Heart right ventricle (tissue), 16 donors: ENCODE results near the gene UPF1. TPM values are rescaled to one million over a fixed set of nuclear protein-coding genes. Genes with fewer than 3 reads are reported as not detected.

Experiments
- ATAC-seq, 8 donors: fragments of 200-7000 bp; cut with Tn5 transposase; one replicate each; pipeline ENCODE4 v1.9.1; 2020; ENCODE audit warnings: mild to moderate bottlenecking in 8 of 8, moderate library complexity in 8 of 8, moderate number of reproducible peaks in 1 of 8
- DNase-seq, 2 donors: peaks; one replicate each; pipeline ENCODE4 v3.0.0-alpha.2; 2020
- H3K27ac ChIP-seq, 10 donors: fragments of 200-600 bp; sonication (generic) in 2 of 10; one replicate each; pipeline versions ENCODE4 v1.5.0 to v1.8.0; 2020 to 2022; ENCODE audit warnings: mild to moderate bottlenecking in 3 of 10
- H3K27me3 ChIP-seq, 7 donors: fragments of 200-600 bp; one replicate each; pipeline ENCODE4 v1.8.0; 2021 to 2022; ENCODE audit warnings: mild to moderate bottlenecking in 2 of 7
- H3K36me3 ChIP-seq, 9 donors: fragments of 200-600 bp; sonication (generic) in 1 of 9; one replicate each; pipeline versions ENCODE4 v1.5.0 to v1.8.0; 2020 to 2022; ENCODE audit warnings: mild to moderate bottlenecking in 2 of 9
- H3K4me1 ChIP-seq, 9 donors: fragments of 200-600 bp; sonication (generic) in 1 of 9; one replicate each; pipeline versions ENCODE4 v1.5.0 to v1.8.0; 2020 to 2022; ENCODE audit warnings: mild to moderate bottlenecking in 4 of 9
- H3K4me3 ChIP-seq, 10 donors: fragments of 200-600 bp; sonication (generic) in 2 of 10; one replicate each; pipeline versions ENCODE4 v1.5.0 to v1.8.0; 2020 to 2022; ENCODE audit warnings: mild to moderate bottlenecking in 7 of 10, moderate library complexity in 2 of 10
- H3K9me3 ChIP-seq, 11 donors: fragments of 200-600 bp in 10 of 11; sonication (generic) in 2 of 11; one replicate each; pipeline versions ENCODE4 v1.5.0 to v1.8.0; 2013 to 2022; ENCODE audit warnings: mild to moderate bottlenecking in 2 of 11, control low read depth in 1 of 11, moderate library complexity in 1 of 11
- CTCF ChIP-seq, 9 donors: fragments of 200-600 bp; sonication (generic) in 2 of 9; IDR thresholded peaks; one replicate each; pipeline versions ENCODE4 v1.5.0 to v1.8.0; 2021 to 2022; ENCODE audit warnings: antibody characterized with exemption in 9 of 9, mild to moderate bottlenecking in 5 of 9, moderate library complexity in 1 of 9
- WGBS, 2 donors: extraction: QIAGEN DNeasy Blood & Tissue Kit; methylation state at CpG; one replicate each; pipeline ENCODE4 v1.1.7; 2013; ENCODE audit warnings: inconsistent platforms in 1 of 2; 5-methylcytosine and 5-hydroxymethylcytosine counted together
- intact Hi-C, 10 donors: fragments of 100-400 bp; cut with DNase I; formaldehyde crosslinking; loops; one replicate each; pipeline versions ENCODE4 v1.11.1 to v1.14.2; 2022
- polyA plus RNA-seq, 2 donors: library from polyadenylated mRNA; stranded (reverse); fragments of 200-250 nt; gene quantifications; one replicate each; pipeline ENCODE4 v1.2.3, GENCODE V29; 2013
- total RNA-seq, 10 donors: library from RNA; stranded (reverse); fragmentation: NEBNext Ultra II Directional in 3 of 10; extraction: Animal tissue kit (Norgen Biotek cat#: 25700) in 3 of 10; gene quantifications; one replicate each; pipeline versions ENCODE4 v1.2.1 to v1.2.4, GENCODE V29; 2021 to 2023
- donor health status: Arrhythmogenic right ventricular cardiomyopathy.
- donor health status: ischemic (EF 13 %, LVEDD 7.1; RV severe dilation, severe dysfunction).
- donor health status: healthy with polysubstance abuse.
- donor health status: DM: no; HTN: yes; CAD: no.
- donor health status: DM: no; HTN: no; CAD: no.
- donor health status: ischemic (EF 25% LVEDD 6.9; RV normal size, moderate dysfunction).
- donor health status: ischemic (EF 25% LVEDD 5.7; RV mildly dilated, moderate dysfunction).
- donor health status: healthy.
- donor health status: DM: yes; HTN: yes; CAD: no.
- donor health status: Ischemic cardiomyopathy.
- donor health status: ischemic (EF 35%, LVEDD 5.7; RV mildly dilated, moderate dysfunction).
- donor health status: nonischemic (EF 11% LVEDD 7.7; RV severe dilation, severe dysfunction).
- donor health status: DM: yes; HTN: yes; CAD: no.
- donor health status: PGD.
- donor health status: ischemic (EF 29% LVEDD 5.4; RV normal size, mild dysfunction).
- donor health status: nonischemic (EF 23%, LVEDD 6.1; RV moderate dilation, normal function).

UPF1 gene
- total and polyA plus RNA-seq, 12 donors, result 25.2 to 44.3 (median 36.8) TPM

GRCh38 chr19:18784786-18785120, 47.0 kb upstream of the UPF1 start:
- peaks cover 27 to 84% (median 48%) of the 10 kb centered on the region in 7 donors for H3K27me3 ChIP-seq
- H3K36me3 ChIP-seq, result no peaks in the 10 kb centered on the region
- peaks cover under 1 to 32% (median 27%) of the 10 kb centered on the region in 9 donors for H3K4me1 ChIP-seq
- no peak overlapping the region for H3K4me3 ChIP-seq
- DNase-seq (no peak), ATAC-seq (no peak)
- H3K27ac ChIP-seq, result no peak overlapping the region
- intact Hi-C loops, result no loop called here
- H3K9me3 ChIP-seq, result no peaks in the 10 kb centered on the region
- TF ChIP-seq CTCF (IDR thresholded peaks at IDR 0.05), result no peak
- 73 to 75% methylated on average over 16 of the region's 16 CpGs for WGBS, 2 donors

GRCh38 chr19:18785179-18786124, 46.3 kb upstream of the UPF1 start:
- DNase-seq (peak; percentile 53 to 83), ATAC-seq (peak; percentile 41 to 85 (median 61))
- peaks cover 33 to 86% (median 55%) of the 10 kb centered on the region in 7 donors for H3K27me3 ChIP-seq
- WGBS, 2 donors, result 10% methylated on average over 65 of the region's 65 CpGs
- H3K9me3 ChIP-seq, result no peaks in the 10 kb centered on the region
- intact Hi-C loops, result no loop called here
- no peak for TF ChIP-seq CTCF (IDR thresholded peaks at IDR 0.05)
- H3K4me1 ChIP-seq, result peaks cover 5 to 38% (median 34%) of the 10 kb centered on the region in 9 donors
- H3K4me3 ChIP-seq, result peak overlapping the region in 4 of 10 donors; percentile 12 to 38 (median 18)
- H3K36me3 ChIP-seq, result no peaks in the 10 kb centered on the region
- no peak overlapping the region for H3K27ac ChIP-seq

- WGBS, 2 donors, result 2% methylated on average over 68 of the region's 68 CpGs
- peaks cover 43 to 98% (median 88%) of the 10 kb centered on the region in 7 donors for H3K27me3 ChIP-seq
- peaks cover 5 to 45% (median 42%) of the 10 kb centered on the region in 9 donors for H3K4me1 ChIP-seq
- no peak overlapping the region for H3K4me3 ChIP-seq
- DNase-seq (no peak), ATAC-seq (no peak)
- no peak for TF ChIP-seq CTCF (IDR thresholded peaks at IDR 0.05)
- H3K27ac ChIP-seq, result no peak overlapping the region
- no peaks in the 10 kb centered on the region for H3K9me3 ChIP-seq
- no peaks in the 10 kb centered on the region for H3K36me3 ChIP-seq
- intact Hi-C loops, result no loop called here
Observed at GRCh38 chr19:18788529-18789421, 43.0 kb upstream of the UPF1 start.

- H3K4me1 ChIP-seq, result peaks cover 5 to 45% (median 42%) of the 10 kb centered on the region in 9 donors
- H3K4me3 ChIP-seq, result peak overlapping the region in 8 of 10 donors; percentile 17 to 48 (median 35)
- H3K27me3 ChIP-seq, result peaks cover 43 to 99% (median 92%) of the 10 kb centered on the region in 7 donors
- no peak overlapping the region for H3K27ac ChIP-seq
- no peak for TF ChIP-seq CTCF (IDR thresholded peaks at IDR 0.05)
- no peaks in the 10 kb centered on the region for H3K9me3 ChIP-seq
- intact Hi-C loops, result no loop called here
- 1 to 3% methylated on average over 34 to 38 of the region's 38 CpGs for WGBS, 2 donors
- no peaks in the 10 kb centered on the region for H3K36me3 ChIP-seq
- ATAC-seq, result no peak
- no peak for DNase-seq
Observed at GRCh38 chr19:18789422-18789869, 42.3 kb upstream of the UPF1 start.
